Neural crest cell (in vitro differentiated cells): ENCODE results near the gene COX14. TPM values are rescaled to one million over a fixed set of nuclear protein-coding genes. Genes with fewer than 3 reads are reported as not detected.
"Not testable (repeated sequence)": the region's sequence is repeated elsewhere in the genome, so short reads cannot be mapped to it uniquely, and the experiment has no call there.

ENCODE experiments used
- DNase-seq: peaks from one replicate; pipeline ENCODE4 v3.0.0; 2021; ENCODE audit warnings: low read depth, mixed read lengths, low spot score
- H3K27ac Mint-ChIP-seq: one replicate; pipeline ENCODE4 v1.8.0; 2021; ENCODE audit warnings: mild to moderate bottlenecking, mixed read lengths; ENCODE audit not compliant: unreplicated experiment
- H3K27me3 Mint-ChIP-seq: 2 replicates; pipeline ENCODE4 v1.8.0; 2021; ENCODE audit warnings: low read depth, mild to moderate bottlenecking, mixed read lengths
- H3K36me3 Mint-ChIP-seq: 2 replicates; pipeline ENCODE4 v1.8.0; 2021; ENCODE audit warnings: low read depth, mild to moderate bottlenecking, mixed read lengths
- H3K4me1 Mint-ChIP-seq: 2 replicates; pipeline ENCODE4 v1.8.0; 2021; ENCODE audit warnings: mixed read lengths
- H3K4me3 Mint-ChIP-seq: one replicate; pipeline ENCODE4 v1.8.0; 2021; ENCODE audit warnings: mild to moderate bottlenecking, mixed read lengths
- H3K9me3 Mint-ChIP-seq: 2 replicates; pipeline ENCODE4 v1.8.0; 2021; ENCODE audit warnings: mixed read lengths
- total RNA-seq: library from RNA; stranded (reverse); gene quantifications from 2 replicates; pipeline ENCODE4 v1.2.1, GENCODE V29; 2021
- TF ChIP-seq, protein P1 (sequence below): fragments of 200-600 bp; sonication (generic); conservative IDR thresholded peaks from 2 replicates; pipeline ENCODE4 v1.5.0; 2021; ENCODE audit warnings: antibody characterized with exemption, mild to moderate bottlenecking

The COX14 gene
- total RNA-seq, 1 donor from 2014 or later, result 22.4 TPM

GRCh38 chr12:50149311-50149710, 37.3 kb downstream of the COX14 start:
- no peaks in the 10 kb centered on the region for H3K9me3 Mint-ChIP-seq
- no peak overlapping the region for H3K27ac Mint-ChIP-seq
- H3K4me1 Mint-ChIP-seq, result no peaks in the 10 kb centered on the region
- no peaks in the 10 kb centered on the region for H3K27me3 Mint-ChIP-seq
- no peak overlapping the region for H3K4me3 Mint-ChIP-seq
- H3K36me3 Mint-ChIP-seq, result no peaks in the 10 kb centered on the region
- TF ChIP-seq, protein P1, sequence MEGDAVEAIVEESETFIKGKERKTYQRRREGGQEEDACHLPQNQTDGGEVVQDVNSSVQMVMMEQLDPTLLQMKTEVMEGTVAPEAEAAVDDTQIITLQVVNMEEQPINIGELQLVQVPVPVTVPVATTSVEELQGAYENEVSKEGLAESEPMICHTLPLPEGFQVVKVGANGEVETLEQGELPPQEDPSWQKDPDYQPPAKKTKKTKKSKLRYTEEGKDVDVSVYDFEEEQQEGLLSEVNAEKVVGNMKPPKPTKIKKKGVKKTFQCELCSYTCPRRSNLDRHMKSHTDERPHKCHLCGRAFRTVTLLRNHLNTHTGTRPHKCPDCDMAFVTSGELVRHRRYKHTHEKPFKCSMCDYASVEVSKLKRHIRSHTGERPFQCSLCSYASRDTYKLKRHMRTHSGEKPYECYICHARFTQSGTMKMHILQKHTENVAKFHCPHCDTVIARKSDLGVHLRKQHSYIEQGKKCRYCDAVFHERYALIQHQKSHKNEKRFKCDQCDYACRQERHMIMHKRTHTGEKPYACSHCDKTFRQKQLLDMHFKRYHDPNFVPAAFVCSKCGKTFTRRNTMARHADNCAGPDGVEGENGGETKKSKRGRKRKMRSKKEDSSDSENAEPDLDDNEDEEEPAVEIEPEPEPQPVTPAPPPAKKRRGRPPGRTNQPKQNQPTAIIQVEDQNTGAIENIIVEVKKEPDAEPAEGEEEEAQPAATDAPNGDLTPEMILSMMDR, result no peak
- DNase-seq, result no peak

- Mint-ChIP-seq H3K36me3 (no peaks in the 10 kb centered on the region), H3K4me1 (no peaks in the 10 kb centered on the region), H3K9me3 (no peaks in the 10 kb centered on the region), H3K27ac (no peak overlapping the region), H3K4me3 (no peak overlapping the region), H3K27me3 (no peaks in the 10 kb centered on the region)
- no peak for DNase-seq
- TF ChIP-seq, protein P1, result no peak
Measured at GRCh38 chr12:50151047-50151687, 39.1 kb downstream of the COX14 start.

- not testable (repeated sequence) for H3K4me3 Mint-ChIP-seq, H3K4me1 Mint-ChIP-seq, DNase-seq, H3K27ac Mint-ChIP-seq, H3K27me3 Mint-ChIP-seq, H3K9me3 Mint-ChIP-seq, H3K36me3 Mint-ChIP-seq
Measured at GRCh38 chr12:50154947-50155346, 42.9 kb downstream of the COX14 start.

DNA sequence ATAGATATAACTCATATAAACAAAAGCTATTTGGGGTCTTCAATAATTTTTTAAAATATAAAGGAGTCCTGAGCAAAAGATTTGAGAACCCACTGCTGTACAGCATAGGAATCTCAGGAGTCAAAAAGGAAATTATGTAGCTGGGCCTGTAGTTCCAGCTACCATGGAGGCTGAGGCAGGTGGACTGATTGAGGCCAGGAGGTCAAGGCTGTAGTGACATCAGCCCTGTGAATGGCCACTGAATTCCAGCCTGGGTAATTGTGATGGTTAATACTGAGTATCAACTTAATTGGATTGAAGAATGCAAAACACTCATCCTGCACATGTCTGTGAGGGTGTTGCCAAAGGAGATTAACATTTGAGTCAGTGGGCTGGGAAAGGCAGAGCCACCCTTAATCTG, 44.6 kb downstream of the COX14 start:
- no peak overlapping the region for H3K27ac Mint-ChIP-seq
- H3K4me3 Mint-ChIP-seq, result no peak overlapping the region
- peaks cover 4% of the 10 kb centered on the region for H3K4me1 Mint-ChIP-seq
- TF ChIP-seq, protein P1, result no peak
- H3K9me3 Mint-ChIP-seq, result no peaks in the 10 kb centered on the region
- H3K36me3 Mint-ChIP-seq, result peaks cover 8% of the 10 kb centered on the region
- H3K27me3 Mint-ChIP-seq, result no peaks in the 10 kb centered on the region
- no peak for DNase-seq

DNA sequence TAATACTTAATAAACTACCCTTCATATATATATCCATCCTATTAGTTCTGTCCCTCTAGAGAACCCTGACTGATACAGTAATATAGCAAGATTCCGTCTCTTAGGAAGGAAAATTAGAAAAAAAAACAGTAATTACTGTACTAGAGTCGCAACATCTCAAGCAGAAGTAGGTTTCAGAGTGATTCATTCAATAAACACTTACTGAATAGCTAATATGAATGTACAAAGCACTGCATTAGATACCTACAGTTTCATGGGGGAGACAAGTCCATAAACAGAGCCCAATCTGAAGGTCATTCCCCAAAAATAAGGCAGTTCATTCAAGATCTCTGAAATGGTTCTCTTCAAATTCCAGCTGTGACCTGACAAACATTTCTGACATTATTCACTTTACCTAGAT, 45.2 kb downstream of the COX14 start:
- Mint-ChIP-seq H3K4me1 (peaks cover 4% of the 10 kb centered on the region), H3K4me3 (no peak overlapping the region), H3K27ac (no peak overlapping the region), H3K9me3 (no peaks in the 10 kb centered on the region), H3K27me3 (no peaks in the 10 kb centered on the region), H3K36me3 (peaks cover 8% of the 10 kb centered on the region)
- TF ChIP-seq, protein P1, result no peak
- no peak for DNase-seq

GRCh38 chr12:50160643-50161042, 48.6 kb downstream of the COX14 start:
- H3K4me1 Mint-ChIP-seq, result peaks cover 15% of the 10 kb centered on the region

More at GRCh38 chr12:50160643-50161042, 48.6 kb downstream of the COX14 start:
- H3K27me3 Mint-ChIP-seq, result no peaks in the 10 kb centered on the region
- no peak for DNase-seq
- H3K27ac Mint-ChIP-seq, result no peak overlapping the region
- TF ChIP-seq, protein P1, result no peak
- peaks cover 13% of the 10 kb centered on the region for H3K36me3 Mint-ChIP-seq
- no peak overlapping the region for H3K4me3 Mint-ChIP-seq
- H3K9me3 Mint-ChIP-seq, result no peaks in the 10 kb centered on the region
